A204.1 (cell line): ENCODE results near the gene DIP2C.
"Not testable (repeated sequence)": the region's sequence is repeated elsewhere in the genome, so short reads cannot be mapped to it uniquely, and the experiment has no call there.

ENCODE experiments used
- FAIRE-seq: peaks from 2 replicates; lab custom pipeline; 2012; peaks lifted over from hg19 to GRCh38; lab: Jason Lieb, UNC

DIP2C gene

DNA sequence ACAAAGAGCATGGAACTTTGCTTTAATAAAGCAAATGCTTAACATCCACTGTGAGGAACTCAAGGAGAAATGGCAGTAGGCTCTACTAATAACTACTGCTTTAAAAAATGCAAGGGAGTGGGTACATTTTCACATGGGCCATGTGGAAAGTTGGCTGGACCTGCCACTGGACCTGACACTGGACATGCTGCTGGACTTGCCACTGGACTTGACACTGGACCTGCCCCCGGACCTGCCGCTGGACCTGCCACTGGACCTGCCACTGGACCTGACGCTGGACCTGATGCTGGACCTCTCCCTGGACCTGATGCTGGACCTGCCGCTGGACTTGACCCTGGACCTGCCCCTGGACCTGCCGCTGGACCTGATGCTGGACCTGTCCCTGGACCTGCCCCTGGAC, 32.6 kb downstream of the DIP2C start:
- FAIRE-seq: no peak

- no peak for FAIRE-seq
Measured at GRCh38 chr10:655184-655583, 34.3 kb downstream of the DIP2C start.

DNA sequence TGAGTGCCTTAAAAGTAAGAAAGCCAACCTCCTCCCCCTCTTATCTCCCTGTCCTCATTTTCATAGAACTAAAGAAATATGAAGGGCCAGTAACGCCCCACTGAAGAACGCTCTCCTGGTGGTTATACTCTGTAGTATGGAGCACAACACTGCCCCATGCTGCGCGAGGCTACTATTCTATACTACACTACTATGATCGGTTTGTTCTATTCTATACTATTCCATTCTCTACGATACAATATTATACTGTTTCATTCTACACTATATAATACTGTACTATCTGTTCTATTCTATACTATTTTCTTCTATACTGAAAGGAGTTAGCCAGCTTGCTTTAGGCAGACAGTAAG, 34.8 kb downstream of the DIP2C start:
- FAIRE-seq: no peak

DNA sequence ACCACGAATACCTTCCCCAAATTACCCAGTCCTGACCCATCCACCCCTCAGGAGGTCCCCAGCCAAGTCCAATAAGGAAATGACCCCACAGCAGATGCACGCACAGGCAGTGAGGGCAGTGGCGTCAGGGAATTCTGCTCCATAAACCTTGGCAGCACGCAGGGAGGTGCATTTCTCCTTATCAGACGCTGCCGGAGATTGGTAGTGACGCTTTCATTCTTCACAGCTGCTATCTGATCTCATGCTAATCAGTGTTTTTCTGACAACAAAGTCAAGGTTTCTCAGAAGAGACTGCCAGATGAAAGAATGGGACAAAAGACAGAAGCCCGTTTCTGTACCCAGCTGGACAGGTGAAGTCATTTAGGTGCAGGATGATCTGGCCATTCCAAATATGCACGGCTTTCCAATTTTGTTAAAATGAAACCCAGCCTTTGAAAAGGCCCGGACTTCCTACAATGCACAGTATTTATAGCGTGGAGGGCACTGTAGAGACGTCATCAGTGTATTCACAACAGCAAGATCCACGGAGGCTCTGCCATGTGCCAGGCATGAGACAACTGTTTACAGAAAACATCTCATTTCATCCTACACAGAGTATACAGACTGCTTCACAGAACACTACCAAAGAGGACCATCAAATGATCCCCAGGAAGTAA, 35.3 kb downstream of the DIP2C start:
- FAIRE-seq: no peak

GRCh38 chr10:652832-653459, 36.5 kb downstream of the DIP2C start:
- not testable (repeated sequence) for FAIRE-seq

DNA sequence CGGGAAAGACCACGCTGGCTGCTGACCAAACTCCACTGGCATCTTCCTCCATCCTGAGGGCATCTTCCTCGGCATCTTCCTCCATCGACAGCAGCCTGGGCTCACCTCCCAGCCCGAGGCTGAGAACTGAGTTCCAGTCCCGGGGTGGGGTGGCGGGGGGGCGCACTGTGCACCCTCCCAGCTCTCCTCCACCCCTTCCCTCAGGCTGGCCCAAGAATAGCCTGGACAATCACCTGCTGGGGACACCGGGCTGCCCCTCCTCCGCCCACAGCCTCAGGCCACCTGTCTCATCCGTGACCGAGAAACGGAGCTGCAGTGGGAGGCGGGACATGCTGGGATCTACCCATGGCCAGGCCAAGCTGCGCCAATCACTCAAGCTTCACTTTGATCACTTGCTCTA, 37.2 kb downstream of the DIP2C start:
- no peak for FAIRE-seq

- FAIRE-seq: no peak
Measured at GRCh38 chr10:651692-652091, 37.8 kb downstream of the DIP2C start.

DNA sequence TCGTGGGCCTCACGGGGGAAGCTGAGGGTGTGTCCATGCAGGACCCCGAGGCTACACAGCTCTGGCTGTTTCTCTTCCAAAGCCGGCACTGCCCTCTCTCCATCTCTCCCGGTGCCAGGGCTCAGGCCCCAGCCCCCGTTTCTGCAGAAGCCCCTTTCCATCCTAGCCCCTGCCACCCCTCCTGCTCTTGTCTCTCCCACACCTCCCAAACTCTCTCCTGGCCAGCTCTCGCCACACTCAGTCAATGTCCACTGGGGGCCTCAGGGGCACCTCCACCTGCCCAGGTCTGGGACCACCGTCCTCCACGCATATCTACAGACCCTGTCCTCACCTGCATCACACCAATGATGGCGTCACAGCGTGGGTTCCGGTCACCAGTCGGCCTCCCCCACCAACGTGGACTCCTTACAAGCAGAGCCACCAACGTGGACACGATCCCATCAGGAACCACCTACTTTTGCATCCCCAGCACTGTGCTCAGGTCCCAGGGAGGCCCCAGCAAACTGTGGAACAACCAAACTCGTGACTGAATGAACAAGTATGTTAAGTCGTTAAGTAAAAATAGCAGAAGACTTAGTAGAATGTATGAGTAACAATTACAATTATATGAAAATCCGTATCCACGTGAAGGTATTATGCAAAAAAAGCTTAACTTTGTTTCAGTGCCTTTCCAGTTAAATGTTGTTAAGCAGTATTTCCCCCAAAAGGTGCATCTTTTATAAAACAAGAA, 38.4 kb downstream of the DIP2C start:
- FAIRE-seq: no peak

- no peak for FAIRE-seq
Measured at GRCh38 chr10:650441-650851, 39.0 kb downstream of the DIP2C start.

DNA sequence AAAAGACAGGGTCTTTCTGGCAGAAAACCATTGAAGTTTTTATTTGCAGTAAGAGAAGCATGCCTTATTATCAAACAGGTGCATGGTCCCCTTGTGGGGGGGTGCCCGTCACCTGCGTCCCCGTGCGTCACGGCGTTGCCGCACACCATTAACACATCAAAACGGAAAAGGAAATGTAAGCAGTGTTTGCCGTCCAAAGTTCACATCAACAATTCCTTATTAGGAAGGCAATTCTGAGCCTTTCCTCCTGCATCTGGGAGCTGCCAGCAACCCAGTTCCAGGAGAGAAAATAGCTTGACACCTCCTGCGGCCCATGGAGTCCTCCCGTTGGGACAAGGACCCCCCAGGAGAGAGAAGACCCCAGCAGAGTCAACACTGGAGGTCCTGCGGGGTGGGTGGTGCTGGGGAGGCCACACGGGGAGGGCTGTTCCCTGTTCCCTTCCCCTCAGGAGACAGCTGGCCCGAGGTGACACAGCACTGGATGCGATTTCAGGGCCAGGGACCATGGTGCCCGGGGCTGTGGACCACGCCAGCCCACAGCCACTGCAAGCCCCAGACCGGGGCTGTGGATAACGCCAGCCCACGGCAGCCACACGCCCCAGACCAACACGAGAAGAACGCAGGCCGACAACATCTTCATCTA, 39.5 kb downstream of the DIP2C start:
- FAIRE-seq: no peak

DNA sequence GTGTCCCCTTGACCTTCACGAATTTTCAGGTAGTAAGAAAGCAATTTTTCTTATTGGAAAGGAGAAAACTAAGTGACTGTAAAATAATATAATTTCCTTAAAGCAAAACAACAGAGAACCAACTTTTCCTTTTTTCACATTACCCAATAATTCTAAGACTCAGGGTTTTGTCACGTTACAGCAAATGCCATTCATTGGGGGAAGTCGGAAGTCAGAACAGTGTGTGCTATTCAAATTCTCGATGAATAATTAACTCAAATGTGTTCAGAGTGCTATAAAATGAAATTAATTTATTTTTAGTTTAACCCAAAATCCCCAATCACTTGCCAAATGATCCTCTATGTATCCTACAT, 40.0 kb downstream of the DIP2C start:
- FAIRE-seq: no peak

- FAIRE-seq: not testable (repeated sequence)
Measured at GRCh38 chr10:647019-647418, 42.4 kb downstream of the DIP2C start.

- FAIRE-seq: no peak
Measured at GRCh38 chr10:646118-646524, 43.3 kb downstream of the DIP2C start.

- no peak for FAIRE-seq
Measured at GRCh38 chr10:644943-645334, 44.5 kb downstream of the DIP2C start.

DNA sequence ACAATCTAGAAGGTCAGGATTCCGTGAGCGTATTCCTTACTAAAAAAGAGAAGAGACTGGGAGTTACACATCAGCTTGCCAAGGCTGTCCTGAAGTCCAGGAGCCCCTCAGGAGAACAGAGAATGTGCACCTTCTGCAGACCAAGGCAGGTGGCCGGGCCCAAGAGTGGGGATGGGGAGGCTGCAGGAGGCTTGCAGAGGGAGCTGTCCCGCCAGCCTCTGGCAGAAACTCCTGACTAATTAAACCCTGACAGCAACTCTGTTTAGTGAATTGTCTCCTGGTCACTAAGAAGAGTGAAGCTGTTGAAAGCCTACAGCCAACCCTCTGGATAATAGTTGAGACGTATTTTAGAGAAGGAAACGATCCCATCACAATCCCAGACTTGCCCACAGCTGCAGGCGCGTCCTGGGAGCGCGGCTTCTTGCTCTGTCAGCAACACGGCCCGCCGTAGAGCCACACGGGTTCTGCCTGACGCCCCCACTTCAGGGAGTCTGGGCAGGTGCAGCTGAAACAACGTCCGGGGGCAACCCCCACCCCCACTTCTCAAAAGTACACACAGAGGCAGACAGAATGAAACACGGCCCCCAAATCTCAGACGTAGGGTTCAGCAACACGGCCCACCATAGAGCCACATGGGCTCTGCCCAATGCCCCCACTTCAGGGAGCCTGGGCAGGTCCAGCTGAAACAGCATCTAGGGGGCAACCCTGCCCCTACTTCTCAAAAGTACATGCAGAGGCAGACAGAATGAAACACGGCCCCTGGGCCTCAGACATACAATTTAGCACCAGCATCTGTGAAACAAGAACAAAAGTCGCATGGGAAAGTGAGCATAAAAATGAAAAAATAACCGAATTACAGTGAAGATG, 45.2 kb downstream of the DIP2C start:
- FAIRE-seq: no peak

- FAIRE-seq: no peak
Measured at GRCh38 chr10:642186-642890, 47.1 kb downstream of the DIP2C start.

DNA sequence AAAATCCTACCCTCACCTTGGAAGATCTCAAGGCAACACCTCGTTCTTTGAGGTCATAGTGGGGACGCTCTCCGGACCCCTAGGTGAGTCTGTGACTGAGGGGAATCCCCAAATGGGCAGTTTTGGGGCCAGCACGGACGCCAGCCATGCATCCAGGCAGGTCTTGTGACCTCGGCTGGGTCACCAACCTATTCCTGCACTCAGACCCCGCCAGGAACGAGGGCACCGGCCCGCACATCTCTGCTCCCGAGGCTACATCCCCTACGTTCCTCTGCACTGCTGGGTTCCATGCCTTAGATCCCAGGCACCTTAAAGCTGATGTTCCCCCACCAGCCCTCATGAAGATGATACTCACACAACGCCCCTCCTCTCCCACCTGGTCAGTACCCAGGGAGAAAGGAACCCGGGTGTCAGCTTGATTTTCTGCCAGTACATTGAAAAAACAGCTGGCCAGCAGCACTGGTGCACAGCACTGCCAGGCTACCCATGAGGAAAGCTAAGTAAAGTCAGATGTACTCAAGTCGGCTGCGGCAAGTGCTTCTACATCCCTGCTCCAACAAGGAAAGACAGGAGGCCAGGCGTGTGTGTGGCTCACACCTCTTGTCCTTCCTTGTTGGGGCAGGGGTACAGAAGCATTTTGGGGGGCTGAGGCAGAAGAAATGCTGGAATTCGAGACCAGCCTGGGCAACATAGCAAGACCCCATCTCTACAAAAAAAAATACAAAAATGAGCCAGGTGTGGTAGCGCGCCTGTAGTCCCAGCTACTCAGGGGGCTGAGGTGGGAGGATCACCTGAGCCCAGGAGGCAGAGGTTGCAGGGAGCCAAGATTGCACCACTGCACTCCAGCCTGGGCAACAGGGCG, 48.1 kb downstream of the DIP2C start:
- FAIRE-seq: no peak

GRCh38 chr10:640673-641045, 48.8 kb downstream of the DIP2C start:
- FAIRE-seq: no peak

DNA sequence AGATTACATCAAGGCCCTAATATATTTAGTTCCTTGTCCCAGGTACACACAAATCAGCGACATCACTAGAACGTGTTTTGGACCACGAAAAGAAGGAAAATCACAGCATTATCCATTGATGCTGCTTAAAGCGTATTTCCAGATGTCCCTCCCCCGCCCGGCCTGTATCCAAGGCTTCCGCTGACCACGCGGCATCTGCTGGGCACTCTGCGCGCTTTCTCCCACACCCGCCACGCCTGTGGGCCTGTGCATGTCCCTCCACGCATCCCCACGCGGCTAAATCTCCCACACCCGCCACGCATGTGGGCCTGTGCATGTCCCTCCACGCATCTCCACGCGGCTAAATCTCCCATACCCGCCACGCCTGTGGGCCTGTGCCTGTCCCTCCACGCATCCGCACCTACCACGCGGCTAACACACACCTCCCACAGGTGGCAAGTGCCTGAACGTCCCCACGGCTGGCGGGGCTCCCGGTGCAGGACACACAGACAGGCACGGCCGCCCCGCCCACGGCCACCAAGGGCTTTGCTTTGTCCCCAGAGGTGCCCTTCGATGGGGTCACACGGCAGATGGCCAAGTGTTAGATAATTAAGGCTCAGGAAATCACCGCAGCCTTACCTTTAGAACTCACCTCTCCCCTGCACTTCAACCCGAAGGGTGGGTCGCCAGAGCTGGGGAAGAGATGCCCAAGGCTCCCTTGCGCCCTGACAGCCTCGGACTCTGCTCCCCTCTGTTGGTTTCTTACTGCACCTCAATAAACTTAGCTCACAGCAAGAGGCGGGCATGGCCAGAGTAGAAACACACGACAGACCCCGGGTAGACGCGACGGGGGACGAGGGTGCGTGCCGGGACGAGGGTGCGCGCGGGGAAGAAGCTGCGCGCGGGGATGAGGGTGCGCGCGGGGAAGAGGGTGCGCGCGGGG, 49.5 kb downstream of the DIP2C start:
- no peak for FAIRE-seq
